ENCODE measurements around the gene SIX3. TPM values are rescaled to one million over a fixed set of nuclear protein-coding genes. Genes with fewer than 3 reads are reported as not detected.

SIX3 gene
- total and polyA plus RNA-seq, 10 donors: 0.03 TPM; not detected in 9

DNA sequence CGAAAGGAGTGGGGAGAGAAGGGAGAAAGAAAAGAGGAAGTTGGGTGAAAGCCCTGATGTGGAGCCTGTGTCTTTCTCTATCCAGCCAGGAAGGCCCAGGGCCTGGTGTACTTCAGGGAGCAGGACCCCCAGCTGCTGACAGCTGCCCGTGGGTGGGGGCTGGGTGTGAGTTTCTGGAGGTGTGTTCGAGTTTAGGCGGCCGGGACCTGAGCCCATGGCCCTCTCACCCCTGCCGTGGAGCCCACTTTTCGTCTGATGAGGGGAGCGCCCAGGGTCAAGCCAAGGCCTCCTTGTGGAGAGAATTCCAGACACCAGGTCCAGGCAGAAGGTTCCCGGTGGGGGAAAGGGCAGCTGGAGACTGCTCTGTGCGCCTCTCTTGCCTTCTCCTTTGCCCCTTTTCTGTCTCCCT is 2.2 kb downstream of the SIX3 start:
- no peaks in the 10 kb centered on the region for H3K9me3 ChIP-seq
- H3K4me1 ChIP-seq: peaks cover 22 to 67% (median 52%) of the 10 kb centered on the region in 6 donors
- H3K36me3 ChIP-seq: no peaks in the 10 kb centered on the region
- DNase-seq: peak; percentile 46
- no peak overlapping the region for H3K27ac ChIP-seq
- peak overlapping the region in 2 of 8 donors; percentile 35 to 66 for H3K4me3 ChIP-seq
- intact Hi-C loops (cut with DNase I; ENCODE audit: low total_unique reads): no loop called here
- TF ChIP-seq POLR2A (IDR thresholded peaks at IDR 0.05): no peak
- TF ChIP-seq POLR2AphosphoS5 (IDR thresholded peaks at IDR 0.05): no peak
- H3K27me3 ChIP-seq (replicated peaks in 1 of 7): peaks cover 12 to 100% (median 73%) of the 10 kb centered on the region in 7 donors
- 17 to 25% (median 22%) methylated on average over 10 of the region's 10 CpGs for WGBS, 5 donors

DNA sequence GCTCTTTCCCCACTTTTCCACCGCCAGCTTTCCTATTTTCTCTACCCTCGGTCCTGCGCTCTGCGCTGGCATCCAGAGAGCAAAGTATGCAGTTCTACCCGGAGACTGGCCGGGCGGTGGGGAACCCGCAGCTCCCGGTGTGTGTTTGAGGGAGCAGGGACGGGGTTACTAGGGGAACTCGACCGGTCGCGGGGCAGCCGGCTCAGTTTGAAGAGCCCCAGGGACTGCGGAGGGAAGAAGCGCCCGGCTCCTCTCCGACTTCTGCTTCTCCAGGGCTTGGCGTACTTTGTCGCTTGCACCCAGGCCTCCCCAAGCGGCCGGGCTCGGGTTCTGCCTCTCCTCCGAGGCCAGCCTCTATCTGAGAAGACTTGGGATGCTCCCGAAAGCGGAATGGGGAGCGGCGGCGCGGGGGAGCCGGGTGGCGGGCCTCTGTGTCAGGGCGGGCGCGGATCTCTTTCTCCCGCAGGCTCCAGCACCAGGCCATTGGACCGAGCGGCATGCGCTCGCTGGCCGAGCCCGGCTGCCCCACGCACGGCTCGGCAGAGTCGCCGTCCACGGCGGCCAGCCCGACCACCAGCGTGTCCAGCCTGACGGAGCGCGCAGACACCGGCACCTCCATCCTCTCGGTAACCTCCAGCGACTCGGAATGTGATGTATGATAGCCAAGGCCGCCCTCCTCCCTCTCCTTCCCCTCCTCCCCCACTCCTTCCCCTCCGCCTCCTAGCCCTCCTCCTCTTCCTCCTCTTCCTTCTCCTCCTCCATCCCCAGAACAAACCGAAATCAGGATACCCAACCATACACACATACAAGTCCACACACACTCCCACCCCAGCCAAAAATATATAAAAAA is 2.8 kb downstream of the SIX3 start:
- H3K27me3 ChIP-seq (replicated peaks in 1 of 7): peaks cover 9 to 100% (median 73%) of the 10 kb centered on the region in 7 donors
- no peaks in the 10 kb centered on the region for H3K36me3 ChIP-seq
- DNase-seq: peak; percentile 66
- no peak for TF ChIP-seq POLR2AphosphoS5 (IDR thresholded peaks at IDR 0.05)
- TF ChIP-seq, protein P1, sequence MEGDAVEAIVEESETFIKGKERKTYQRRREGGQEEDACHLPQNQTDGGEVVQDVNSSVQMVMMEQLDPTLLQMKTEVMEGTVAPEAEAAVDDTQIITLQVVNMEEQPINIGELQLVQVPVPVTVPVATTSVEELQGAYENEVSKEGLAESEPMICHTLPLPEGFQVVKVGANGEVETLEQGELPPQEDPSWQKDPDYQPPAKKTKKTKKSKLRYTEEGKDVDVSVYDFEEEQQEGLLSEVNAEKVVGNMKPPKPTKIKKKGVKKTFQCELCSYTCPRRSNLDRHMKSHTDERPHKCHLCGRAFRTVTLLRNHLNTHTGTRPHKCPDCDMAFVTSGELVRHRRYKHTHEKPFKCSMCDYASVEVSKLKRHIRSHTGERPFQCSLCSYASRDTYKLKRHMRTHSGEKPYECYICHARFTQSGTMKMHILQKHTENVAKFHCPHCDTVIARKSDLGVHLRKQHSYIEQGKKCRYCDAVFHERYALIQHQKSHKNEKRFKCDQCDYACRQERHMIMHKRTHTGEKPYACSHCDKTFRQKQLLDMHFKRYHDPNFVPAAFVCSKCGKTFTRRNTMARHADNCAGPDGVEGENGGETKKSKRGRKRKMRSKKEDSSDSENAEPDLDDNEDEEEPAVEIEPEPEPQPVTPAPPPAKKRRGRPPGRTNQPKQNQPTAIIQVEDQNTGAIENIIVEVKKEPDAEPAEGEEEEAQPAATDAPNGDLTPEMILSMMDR (IDR thresholded peaks at IDR 0.05 in 8 of 11, conservative IDR thresholded peaks at IDR 0.05 in 3 of 11): no peak
- TF ChIP-seq POLR2A (IDR thresholded peaks at IDR 0.05): no peak
- H3K4me1 ChIP-seq: peaks cover 21 to 64% (median 45%) of the 10 kb centered on the region in 6 donors
- no peak overlapping the region for H3K27ac ChIP-seq
- WGBS, 5 donors: 5 to 14% (median 9%) methylated on average over 33 to 62 of the region's 62 CpGs
- intact Hi-C loops (cut with DNase I; ENCODE audit: low total_unique reads): no loop called here
- no peaks in the 10 kb centered on the region for H3K9me3 ChIP-seq
- peak overlapping the region in 7 of 8 donors; percentile 4 to 66 (median 15) for H3K4me3 ChIP-seq

DNA sequence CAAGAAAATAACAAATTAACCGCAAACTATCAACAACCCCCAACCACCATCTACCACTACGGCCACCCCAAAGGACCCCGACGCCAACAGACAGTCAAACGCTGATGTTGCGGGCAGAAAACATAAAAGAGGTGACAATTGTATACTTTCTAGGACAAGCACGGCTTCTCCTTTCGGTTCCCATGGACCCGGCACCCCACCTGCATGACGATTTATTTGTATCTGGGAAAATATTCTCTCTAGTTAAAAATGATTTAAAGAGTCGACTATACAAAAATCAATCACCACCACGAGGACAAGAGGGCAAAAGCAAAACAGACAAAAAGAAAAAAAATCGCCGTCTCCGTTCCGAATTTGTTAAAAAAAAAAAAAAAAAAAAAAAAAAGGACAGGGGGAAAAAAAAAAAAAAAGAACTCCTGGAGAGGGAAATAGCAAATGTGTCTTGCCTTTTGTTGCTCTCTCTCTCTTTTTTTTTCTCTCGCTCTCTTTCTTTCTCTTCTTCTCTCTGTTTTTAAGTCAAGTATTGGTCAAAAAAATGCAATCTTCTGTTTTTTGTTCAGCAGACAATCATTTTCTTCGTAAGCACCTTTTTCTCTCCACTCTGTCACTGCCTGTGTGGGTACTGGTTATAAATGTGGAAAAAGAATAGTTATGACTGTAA is 3.6 kb downstream of the SIX3 start:
- Histone ChIP-seq H3K4me1 (peaks cover 21 to 63% (median 47%) of the 10 kb centered on the region in 6 donors), H3K27ac (no peak overlapping the region), H3K9me3 (no peaks in the 10 kb centered on the region), H3K4me3 (peak overlapping the region in 2 of 8 donors; percentile 4 to 66), H3K36me3 (no peaks in the 10 kb centered on the region), H3K27me3 (replicated peaks in 1 of 7) (peaks cover 9 to 100% (median 73%) of the 10 kb centered on the region in 7 donors)
- DNase-seq: peak; percentile 24
- intact Hi-C loops (cut with DNase I; ENCODE audit: low total_unique reads): no loop called here
- no peak for TF ChIP-seq POLR2AphosphoS5 (IDR thresholded peaks at IDR 0.05)
- TF ChIP-seq, protein P1 (IDR thresholded peaks at IDR 0.05 in 8 of 11, conservative IDR thresholded peaks at IDR 0.05 in 3 of 11): no peak
- TF ChIP-seq POLR2A (IDR thresholded peaks at IDR 0.05): no peak
- 12 to 18% (median 15%) methylated on average over 18 of the region's 18 CpGs for WGBS, 5 donors

DNA sequence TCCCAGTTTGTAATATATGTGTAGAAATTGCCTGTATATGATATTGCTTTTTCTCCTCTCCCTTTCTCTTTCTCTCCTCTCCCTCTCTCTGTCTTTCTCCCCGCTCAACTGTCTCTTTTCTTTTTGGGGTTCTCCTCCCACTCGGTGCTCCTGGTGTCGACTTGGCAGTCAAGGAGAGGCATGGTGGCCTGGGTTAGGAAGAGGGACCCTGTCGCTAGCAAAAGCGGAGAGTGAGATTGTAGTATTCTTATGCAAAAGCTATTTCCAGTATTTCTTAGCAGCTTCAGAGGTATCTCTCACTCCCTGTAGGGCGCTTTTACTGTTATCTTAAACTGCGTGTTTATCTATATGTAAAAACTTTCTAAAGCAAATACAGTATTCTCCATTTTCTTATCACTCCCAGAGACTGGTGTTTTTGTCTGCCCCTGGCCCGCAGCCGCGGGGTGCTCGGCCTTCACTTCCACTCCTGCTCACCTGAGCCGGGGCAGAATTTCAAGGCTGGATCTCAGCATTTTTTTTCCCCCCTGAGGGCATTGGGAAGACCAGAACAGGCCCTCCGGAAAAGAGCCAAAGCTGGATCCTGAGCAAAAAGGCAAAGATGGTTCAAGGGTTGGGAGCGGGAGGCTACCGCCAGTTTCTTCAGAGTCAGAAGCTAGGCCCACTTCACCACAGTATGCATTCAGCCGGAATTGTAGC is 4.3 kb downstream of the SIX3 start:
- Histone ChIP-seq H3K4me3 (no peak overlapping the region), H3K9me3 (no peaks in the 10 kb centered on the region), H3K36me3 (no peaks in the 10 kb centered on the region), H3K4me1 (peaks cover 21 to 56% (median 45%) of the 10 kb centered on the region in 6 donors), H3K27me3 (replicated peaks in 1 of 7) (peaks cover 9 to 100% (median 71%) of the 10 kb centered on the region in 7 donors), H3K27ac (no peak overlapping the region)
- peak; percentile 40 for DNase-seq
- intact Hi-C loops (cut with DNase I; ENCODE audit: low total_unique reads): no loop called here
- WGBS, 5 donors: 31 to 49% (median 40%) methylated on average over 16 of the region's 16 CpGs
- TF ChIP-seq POLR2A (IDR thresholded peaks at IDR 0.05) (no peak), POLR2AphosphoS5 (IDR thresholded peaks at IDR 0.05) (no peak)
- TF ChIP-seq, protein P1 (IDR thresholded peaks at IDR 0.05 in 8 of 11, conservative IDR thresholded peaks at IDR 0.05 in 3 of 11): no peak

Data from spleen (tissue), 11 donors.